ENCODE measurements around the gene NRL. TPM values are rescaled to one million over a fixed set of nuclear protein-coding genes. Genes with fewer than 3 reads are reported as not detected.

NRL gene
- total RNA-seq, 3 donors from 2014 or later: 1.2 to 2.3 (median 1.4) TPM

DNA sequence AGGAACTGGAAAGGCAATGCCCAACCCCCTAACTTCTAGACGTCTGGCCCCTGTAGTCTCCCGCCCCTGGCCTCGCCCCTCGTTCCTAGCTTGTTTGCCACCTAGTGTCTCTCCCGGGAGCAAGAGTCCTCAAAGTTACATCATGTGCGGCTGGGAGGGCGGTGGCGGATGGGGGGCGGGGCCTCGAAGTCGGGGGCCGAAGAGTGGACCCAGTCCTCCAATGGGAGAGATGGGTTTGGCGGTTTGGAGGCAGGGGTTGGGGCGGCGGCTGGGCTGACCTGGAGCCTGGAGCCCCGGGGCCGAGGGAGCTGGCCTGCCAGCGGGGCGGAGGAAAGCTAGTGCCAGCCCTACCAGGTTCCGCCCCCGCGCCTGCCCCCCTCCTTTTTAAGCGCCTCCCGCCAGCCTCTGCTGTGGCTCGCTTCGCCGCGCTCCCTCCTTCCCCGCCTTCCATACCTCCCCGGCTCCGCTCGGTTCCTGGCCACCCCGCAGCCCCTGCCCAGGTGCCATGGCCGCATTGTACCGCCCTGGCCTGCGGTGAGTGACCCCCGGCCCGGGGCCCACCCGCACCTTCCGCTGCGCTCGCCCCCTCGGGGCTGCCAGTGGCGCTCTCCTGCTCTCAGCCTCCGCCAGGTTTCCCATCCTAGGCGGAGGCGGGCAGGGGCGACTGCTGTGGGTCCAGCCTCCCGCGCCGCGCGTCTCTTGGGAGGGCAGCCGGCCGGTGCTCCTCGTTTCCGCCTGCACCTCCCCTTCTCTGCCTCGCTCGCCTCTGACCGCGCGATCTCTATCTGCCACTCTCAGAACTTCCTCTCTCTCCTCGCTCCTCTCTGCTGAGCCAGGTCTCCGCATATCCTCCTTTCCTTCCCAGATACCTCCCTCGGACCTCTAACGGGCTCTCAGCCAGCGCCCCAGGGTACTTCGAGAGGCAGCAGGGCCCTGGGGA, 20.6 kb downstream of the NRL start, which contains the start of gene PCK2:
TSS of gene PCK2 (plus strand) at position 411 of the 940 bp plus-strand sequence. CDS start at position 506, 95 bp downstream.
- DNase-seq (peak; percentile 78), ATAC-seq (peak; percentile 73 to 76)
- peaks cover 34% of the 10 kb centered on the region for H3K4me1 Mint-ChIP-seq (ENCODE audit: low read depth)
- no peaks in the 10 kb centered on the region for H3K9me3 Mint-ChIP-seq
- peaks cover 10% of the 10 kb centered on the region for H3K36me3 Mint-ChIP-seq (ENCODE audit: insufficient read depth)
- H3K4me3 Mint-ChIP-seq: peak within 1 kb of the TSS; percentile 97
- H3K27me3 Mint-ChIP-seq (ENCODE audit: low read depth): no peaks in the 10 kb centered on the region

DNA sequence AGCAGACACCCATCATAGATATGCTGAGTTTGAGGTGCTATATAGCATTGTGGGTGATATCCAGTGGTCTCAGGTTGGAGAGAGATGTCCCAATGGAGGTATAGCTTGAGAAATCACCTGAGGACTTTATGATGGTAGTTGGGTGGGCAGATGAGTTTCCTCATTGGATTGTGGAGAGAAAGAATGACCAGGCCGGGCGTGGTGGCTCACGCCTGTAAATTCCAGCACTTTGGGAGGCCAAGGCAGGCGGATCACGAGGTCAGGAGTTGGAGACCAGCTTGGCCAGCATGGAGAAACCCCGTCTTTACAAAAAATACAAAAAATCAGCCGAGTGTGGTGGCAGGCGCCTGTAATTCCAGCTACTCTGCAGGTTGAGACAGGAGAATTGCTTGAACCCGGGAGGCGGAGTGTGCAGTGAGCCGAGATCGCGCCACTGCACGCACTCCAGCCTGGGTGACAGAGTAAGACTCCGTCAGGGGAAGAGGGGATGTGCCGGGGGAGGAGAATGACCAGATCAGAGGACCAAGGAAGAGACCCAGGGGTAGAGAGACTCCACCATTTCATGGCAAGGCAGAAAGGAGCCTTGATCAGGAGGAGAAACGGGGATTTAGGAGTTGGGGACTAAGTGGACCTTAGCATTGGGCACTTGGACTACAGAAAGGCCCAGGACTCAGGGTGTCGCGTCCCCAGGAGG, 21.4 kb downstream of the NRL start:
- Mint-ChIP-seq H3K9me3 (no peaks in the 10 kb centered on the region), H3K4me3 (peak overlapping the region; percentile 97), H3K4me1 (ENCODE audit: low read depth) (peaks cover 34% of the 10 kb centered on the region), H3K36me3 (ENCODE audit: insufficient read depth) (peaks cover 10% of the 10 kb centered on the region), H3K27me3 (ENCODE audit: low read depth) (no peaks in the 10 kb centered on the region)
- no peak for ATAC-seq
- no peak for DNase-seq

DNA sequence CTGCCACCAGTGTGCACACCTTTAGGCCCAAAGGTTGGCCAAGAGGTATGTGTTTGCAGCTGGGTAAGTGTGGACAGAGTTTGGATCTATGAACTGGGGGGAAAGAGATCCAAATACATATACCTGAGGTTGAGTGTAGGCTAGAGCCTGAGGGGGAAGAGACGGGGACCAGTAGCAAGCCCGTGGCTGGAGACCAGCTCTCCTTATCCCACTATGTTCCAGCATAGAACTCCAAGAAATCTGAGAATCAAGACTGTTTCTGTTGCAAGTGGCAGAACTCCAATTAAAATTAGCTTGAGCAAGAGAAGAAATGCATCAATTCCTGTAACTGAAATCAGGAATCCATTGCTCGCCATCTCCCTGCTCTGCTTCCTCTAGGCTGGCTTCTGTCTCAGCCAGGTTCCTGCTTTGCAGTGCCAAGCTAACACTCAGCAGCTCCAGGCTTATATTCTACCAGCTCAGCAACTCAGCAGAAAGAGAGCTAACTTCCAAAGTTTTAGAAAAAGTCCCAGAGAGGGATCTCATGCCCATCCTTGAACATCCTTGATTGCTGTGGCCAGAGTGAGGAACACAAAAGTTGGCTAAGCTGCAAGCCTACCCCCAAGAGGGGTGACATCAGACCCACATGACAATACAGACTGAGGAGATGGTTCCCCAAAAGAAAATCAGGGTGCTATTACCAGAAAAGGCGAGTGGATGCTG, 22.1 kb downstream of the NRL start:
- DNase-seq (no peak), ATAC-seq (no peak)
- Mint-ChIP-seq H3K4me3 (peak overlapping the region; percentile 97), H3K36me3 (ENCODE audit: insufficient read depth) (peaks cover 10% of the 10 kb centered on the region), H3K9me3 (no peaks in the 10 kb centered on the region), H3K27me3 (ENCODE audit: low read depth) (no peaks in the 10 kb centered on the region), H3K4me1 (ENCODE audit: low read depth) (peaks cover 34% of the 10 kb centered on the region)

DNA sequence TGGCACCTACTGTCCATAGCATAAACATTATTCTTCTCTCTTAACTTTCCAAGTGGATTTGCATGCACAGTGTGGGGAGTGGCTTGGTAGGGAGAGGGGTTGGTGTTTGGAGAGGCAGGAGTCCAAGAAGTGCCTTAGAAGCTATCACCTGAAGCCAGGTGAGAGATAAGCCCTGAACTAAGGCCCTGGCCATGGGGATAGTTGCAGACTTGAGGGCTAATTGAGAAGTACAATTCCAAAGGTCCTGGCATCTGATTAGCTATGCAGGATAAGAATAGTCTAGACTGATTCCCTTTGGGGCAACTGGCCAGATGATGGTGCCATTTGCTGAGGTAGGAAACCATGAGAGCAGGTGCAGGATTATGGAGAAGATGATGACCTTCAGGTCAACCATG, 22.6 kb downstream of the NRL start:
- H3K36me3 Mint-ChIP-seq (ENCODE audit: insufficient read depth): peaks cover 10% of the 10 kb centered on the region
- ATAC-seq (no peak), DNase-seq (no peak)
- peak overlapping the region; percentile 97 for H3K4me3 Mint-ChIP-seq
- no peaks in the 10 kb centered on the region for H3K27me3 Mint-ChIP-seq (ENCODE audit: low read depth)
- no peaks in the 10 kb centered on the region for H3K9me3 Mint-ChIP-seq
- peaks cover 34% of the 10 kb centered on the region for H3K4me1 Mint-ChIP-seq (ENCODE audit: low read depth)

DNA sequence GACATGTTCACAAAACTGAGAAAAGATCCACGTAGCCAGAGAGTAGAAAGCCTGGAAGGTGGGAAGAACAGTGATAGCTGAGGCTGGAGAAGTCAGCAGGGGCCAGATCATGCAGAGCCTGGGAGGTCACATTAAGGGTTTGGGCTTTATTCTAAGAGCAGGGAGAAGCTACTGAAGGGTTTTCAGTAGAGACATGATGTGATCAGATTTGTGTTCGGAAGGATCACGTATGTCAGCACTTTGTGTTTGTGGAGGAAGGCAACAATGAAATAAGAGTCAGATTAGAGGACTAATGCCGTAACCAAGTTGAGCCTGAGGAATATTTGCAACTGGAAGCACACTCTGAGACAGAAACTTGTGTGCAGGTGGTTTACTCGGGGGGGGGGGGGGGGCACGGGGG, 24.9 kb downstream of the NRL start:
- H3K27me3 Mint-ChIP-seq (ENCODE audit: low read depth): no peaks in the 10 kb centered on the region
- peaks cover 19% of the 10 kb centered on the region for H3K4me1 Mint-ChIP-seq (ENCODE audit: low read depth)
- H3K4me3 Mint-ChIP-seq: no peak overlapping the region
- no peaks in the 10 kb centered on the region for H3K9me3 Mint-ChIP-seq
- no peak for DNase-seq
- no peak for ATAC-seq
- H3K36me3 Mint-ChIP-seq (ENCODE audit: insufficient read depth): no peaks in the 10 kb centered on the region

DNA sequence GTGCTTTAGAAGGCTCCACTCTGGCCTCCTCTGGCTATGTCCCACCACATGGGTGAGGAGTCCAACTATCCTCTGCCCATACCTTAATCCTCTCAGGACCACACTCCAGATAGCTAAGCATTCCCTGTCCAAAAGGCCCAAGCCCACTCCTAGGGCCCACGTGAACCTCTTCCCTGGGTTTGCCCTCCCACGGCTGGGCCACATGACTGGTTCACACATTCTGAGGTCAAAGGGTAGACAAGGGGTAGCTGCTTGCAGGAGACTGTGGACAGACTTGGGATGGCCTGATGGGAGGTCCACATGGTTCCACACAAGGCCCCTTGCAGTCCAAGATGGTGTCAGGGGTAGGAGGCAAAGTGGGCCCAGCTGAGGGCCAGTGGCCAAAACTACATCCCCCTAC, 26.7 kb downstream of the NRL start:
- no peak for DNase-seq
- Mint-ChIP-seq H3K4me1 (ENCODE audit: low read depth) (peaks cover 12% of the 10 kb centered on the region), H3K4me3 (no peak overlapping the region), H3K36me3 (ENCODE audit: insufficient read depth) (no peaks in the 10 kb centered on the region), H3K9me3 (no peaks in the 10 kb centered on the region), H3K27me3 (ENCODE audit: low read depth) (no peaks in the 10 kb centered on the region)
- no peak for ATAC-seq

DNA sequence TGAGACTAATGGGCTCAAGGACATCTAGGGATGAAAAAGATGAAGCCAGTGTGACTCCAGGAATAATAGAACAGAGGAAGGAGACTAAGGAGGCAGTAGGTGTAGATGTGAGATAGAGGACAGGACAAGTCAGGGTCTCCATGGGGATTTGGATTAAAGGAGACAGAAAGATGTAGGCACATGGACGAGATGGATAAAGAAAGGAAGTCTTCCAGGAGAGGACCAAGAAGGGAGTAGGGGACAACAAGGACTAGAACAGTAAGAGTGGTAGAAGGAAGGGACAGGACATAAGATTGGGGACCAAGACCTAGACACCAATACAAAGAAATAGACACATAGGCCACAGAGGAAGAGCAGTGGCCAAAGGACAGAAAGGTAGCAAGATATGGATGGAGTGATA, 27.7 kb downstream of the NRL start:
- Mint-ChIP-seq H3K4me3 (no peak overlapping the region), H3K9me3 (no peaks in the 10 kb centered on the region), H3K27me3 (ENCODE audit: low read depth) (no peaks in the 10 kb centered on the region), H3K36me3 (ENCODE audit: insufficient read depth) (no peaks in the 10 kb centered on the region), H3K4me1 (ENCODE audit: low read depth) (peaks cover 13% of the 10 kb centered on the region)
- no peak for DNase-seq
- no peak for ATAC-seq

DNA sequence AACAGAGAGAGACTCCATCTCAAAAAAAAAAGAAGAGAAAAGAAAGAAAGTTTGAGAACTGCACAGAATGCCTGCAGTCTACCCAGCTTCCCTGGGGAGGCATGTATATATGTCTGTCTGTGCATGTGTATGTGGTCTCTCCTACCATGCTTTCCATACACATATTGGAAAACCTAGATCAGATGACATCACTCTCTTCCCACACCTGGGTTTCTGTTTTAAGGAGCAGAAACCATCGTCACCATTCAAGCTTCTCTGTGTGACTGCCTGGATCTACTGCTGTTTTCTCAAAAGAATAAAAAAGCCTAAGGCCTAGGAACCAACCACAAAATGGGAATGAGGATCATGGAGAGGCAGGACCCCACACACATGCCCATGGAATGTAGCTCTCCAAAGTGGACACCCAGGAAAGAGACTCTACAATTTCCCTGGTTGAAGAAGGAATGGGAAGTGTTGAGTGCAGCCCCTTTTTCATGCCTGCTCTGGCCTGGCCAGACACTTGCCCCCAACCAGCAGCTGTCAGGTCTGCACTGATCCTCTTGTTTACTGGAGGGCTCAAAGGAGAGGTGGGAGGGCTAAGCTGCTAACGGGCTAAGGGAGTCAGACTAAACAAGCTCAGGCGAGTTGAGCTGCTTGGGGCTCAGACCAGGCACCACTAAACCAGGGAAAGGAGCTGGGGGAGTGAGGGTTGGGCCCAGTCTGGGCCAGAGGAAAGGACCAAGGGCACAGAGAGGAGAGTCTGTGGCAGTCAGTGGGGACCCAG, 28.4 kb downstream of the NRL start:
- Mint-ChIP-seq H3K9me3 (no peaks in the 10 kb centered on the region), H3K4me1 (ENCODE audit: low read depth) (peaks cover 16% of the 10 kb centered on the region), H3K4me3 (no peak overlapping the region), H3K27me3 (ENCODE audit: low read depth) (no peaks in the 10 kb centered on the region), H3K36me3 (ENCODE audit: insufficient read depth) (no peaks in the 10 kb centered on the region)
- DNase-seq (no peak), ATAC-seq (no peak)

DNA sequence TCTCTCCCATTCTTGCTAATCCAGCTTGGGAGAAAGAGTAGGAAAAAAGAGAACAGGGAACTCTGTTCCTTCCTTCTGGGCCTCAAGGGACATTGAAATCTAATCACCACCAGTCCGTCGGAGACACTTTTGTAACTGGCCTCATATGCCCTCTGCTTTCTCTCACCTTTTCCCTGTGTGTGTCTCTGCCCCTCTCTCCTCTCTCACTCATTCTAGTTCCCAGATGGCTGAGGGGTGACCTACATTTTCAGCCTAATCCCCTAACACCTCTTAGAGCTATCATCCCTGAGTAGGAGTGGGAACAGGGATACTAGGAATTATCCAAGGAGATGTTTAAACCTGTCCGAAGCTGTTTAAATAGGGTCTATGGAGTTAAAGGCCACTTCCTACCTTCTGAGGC, 29.5 kb downstream of the NRL start:
- H3K36me3 Mint-ChIP-seq (ENCODE audit: insufficient read depth): no peaks in the 10 kb centered on the region
- H3K4me1 Mint-ChIP-seq (ENCODE audit: low read depth): peaks cover 20% of the 10 kb centered on the region
- no peaks in the 10 kb centered on the region for H3K27me3 Mint-ChIP-seq (ENCODE audit: low read depth)
- H3K9me3 Mint-ChIP-seq: no peaks in the 10 kb centered on the region
- DNase-seq: no peak
- H3K4me3 Mint-ChIP-seq: no peak overlapping the region
- no peak for ATAC-seq

DNA sequence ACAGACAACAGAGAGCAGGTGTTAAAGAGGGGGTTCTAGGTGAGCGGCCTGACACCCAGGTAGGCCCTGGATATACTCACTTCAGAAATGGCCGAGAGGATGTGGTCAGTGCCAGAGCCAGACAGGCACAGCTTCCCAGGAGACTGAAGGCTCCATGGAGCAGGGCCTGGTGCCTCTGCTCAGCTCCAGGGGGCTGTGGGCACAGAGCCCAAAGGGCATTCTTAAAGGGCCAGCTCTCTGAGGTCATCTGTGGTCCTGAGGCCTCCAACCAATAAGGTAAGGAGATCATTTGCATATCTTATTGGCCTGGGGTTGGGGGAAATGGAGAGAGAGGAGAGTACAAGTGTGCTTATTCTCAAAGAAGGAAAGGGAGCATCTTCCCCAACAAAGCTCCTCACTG, 30.3 kb downstream of the NRL start:
- H3K4me1 Mint-ChIP-seq (ENCODE audit: low read depth): peaks cover 17% of the 10 kb centered on the region
- H3K9me3 Mint-ChIP-seq: no peaks in the 10 kb centered on the region
- no peak overlapping the region for H3K4me3 Mint-ChIP-seq
- H3K36me3 Mint-ChIP-seq (ENCODE audit: insufficient read depth): no peaks in the 10 kb centered on the region
- no peak for DNase-seq
- no peaks in the 10 kb centered on the region for H3K27me3 Mint-ChIP-seq (ENCODE audit: low read depth)
- no peak for ATAC-seq

DNA sequence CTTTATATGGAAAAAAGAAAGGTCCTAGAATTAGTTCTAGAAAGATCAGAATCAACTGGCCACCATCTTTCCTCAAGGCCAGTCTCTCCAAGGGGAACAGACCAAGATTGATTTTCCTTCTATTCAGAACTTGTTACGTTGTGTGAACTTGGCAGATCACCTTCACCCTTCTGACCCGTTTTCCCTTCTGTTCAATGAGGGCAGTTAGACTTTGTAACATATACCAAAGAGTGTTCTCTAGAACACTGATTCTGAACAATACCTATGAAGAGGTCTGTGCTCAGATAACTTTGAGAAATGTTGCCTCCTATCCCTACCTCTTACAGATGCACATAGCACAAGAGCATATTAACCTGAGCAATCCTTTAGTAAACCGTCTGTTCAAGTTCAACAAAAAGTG, 31.3 kb downstream of the NRL start:
- ATAC-seq (no peak), DNase-seq (no peak)
- H3K4me1 Mint-ChIP-seq (ENCODE audit: low read depth): peaks cover 19% of the 10 kb centered on the region
- H3K36me3 Mint-ChIP-seq (ENCODE audit: insufficient read depth): no peaks in the 10 kb centered on the region
- H3K9me3 Mint-ChIP-seq: no peaks in the 10 kb centered on the region
- H3K4me3 Mint-ChIP-seq: no peak overlapping the region
- no peaks in the 10 kb centered on the region for H3K27me3 Mint-ChIP-seq (ENCODE audit: low read depth)

DNA sequence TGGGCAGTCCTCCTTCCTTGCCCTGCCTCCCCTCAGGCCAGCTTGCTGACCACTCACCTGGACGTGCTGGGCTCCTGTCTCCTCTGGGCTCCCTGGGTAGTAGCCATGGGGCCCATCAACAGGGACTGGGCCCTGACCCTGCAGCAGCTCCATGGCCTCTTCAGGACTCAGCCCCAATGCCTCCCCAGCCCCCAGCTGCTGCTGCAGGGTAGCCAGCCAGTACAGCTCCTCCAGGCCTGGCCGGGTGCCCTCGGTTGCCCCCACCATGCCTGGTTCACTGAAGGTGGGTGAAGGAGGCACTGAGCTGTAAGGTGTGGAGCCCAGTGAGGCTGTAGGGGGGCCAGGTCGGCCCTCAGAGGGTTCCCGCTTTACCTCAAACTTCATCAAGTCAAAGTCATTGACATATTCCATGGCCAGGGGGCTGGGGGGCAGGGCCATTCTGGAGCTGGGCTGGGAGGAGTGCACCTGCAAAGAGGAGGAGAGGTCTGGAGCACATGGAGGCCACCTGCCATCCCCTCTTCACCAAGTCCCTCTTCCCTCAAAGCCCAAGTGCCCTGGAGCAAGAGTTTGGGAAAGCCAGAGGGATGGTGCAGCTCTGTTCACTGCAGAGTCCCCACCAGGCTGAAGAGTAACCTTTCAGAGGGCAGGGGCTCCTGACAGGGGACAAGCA, 32.2 kb downstream of the NRL start:
- Mint-ChIP-seq H3K9me3 (no peaks in the 10 kb centered on the region), H3K36me3 (ENCODE audit: insufficient read depth) (no peaks in the 10 kb centered on the region), H3K4me3 (peak overlapping the region; percentile 71), H3K27me3 (ENCODE audit: low read depth) (no peaks in the 10 kb centered on the region), H3K4me1 (ENCODE audit: low read depth) (peaks cover 19% of the 10 kb centered on the region)
- ATAC-seq: no peak
- DNase-seq: no peak

DNA sequence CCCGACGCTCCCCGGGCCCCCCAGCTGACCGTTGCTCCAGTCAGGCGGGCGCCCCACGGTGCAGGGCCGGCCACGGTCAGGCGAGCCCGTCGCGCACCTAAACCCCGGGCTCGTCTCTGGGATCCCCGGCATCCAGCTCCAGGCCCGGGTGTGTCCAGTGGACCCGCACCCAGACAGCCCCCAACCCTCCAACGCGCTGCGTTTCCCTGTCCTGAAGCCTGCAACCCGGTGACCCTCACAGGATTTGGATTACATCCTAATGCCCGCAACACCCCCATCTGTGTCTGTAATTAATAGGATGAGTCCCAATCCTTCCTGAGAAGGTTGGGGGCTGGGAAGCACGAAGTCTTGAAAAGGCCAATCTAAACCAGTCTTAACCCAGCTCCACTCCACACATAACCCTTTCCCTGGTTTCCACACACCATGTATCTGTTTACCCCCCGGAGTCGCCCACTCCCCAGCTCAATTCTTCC, 33.0 kb downstream of the NRL start:
- peaks cover 19% of the 10 kb centered on the region for H3K4me1 Mint-ChIP-seq (ENCODE audit: low read depth)
- H3K36me3 Mint-ChIP-seq (ENCODE audit: insufficient read depth): no peaks in the 10 kb centered on the region
- DNase-seq: no peak
- no peak for ATAC-seq
- no peaks in the 10 kb centered on the region for H3K9me3 Mint-ChIP-seq
- H3K4me3 Mint-ChIP-seq: peak overlapping the region; percentile 71
- H3K27me3 Mint-ChIP-seq (ENCODE audit: low read depth): no peaks in the 10 kb centered on the region
